SU-DHL-6 (cell line): ENCODE measurements around the gene CTAGE1.

Experiments
- H2AFZ ChIP-seq: fragments of 200-600 bp; sonication (generic); 2 replicates; pipeline ENCODE4 v1.6.1; 2014; ENCODE audit warnings: low read depth, mild to moderate bottlenecking, moderate library complexity, mixed read lengths, antibody characterized with exemption, low read length; ENCODE audit not compliant: severe bottlenecking
- H3F3A ChIP-seq: fragments of 200-600 bp; shearing (Covaris generic); 2 replicates; pipeline ENCODE4 v1.6.0; 2016; ENCODE audit warnings: antibody characterized with exemption, mild to moderate bottlenecking; ENCODE audit not compliant: insufficient read depth
- H3K27ac ChIP-seq: fragments of 200-600 bp; sonication (generic); 2 replicates; pipeline ENCODE4 v1.5.1; 2016; ENCODE audit warnings: low read depth, mild to moderate bottlenecking, low read length, moderate library complexity, mixed read lengths
- H3K27me3 ChIP-seq: fragments of 200-600 bp; sonication (generic), shearing (Covaris generic); 2 replicates; pipeline ENCODE4 v1.6.0; 2014; ENCODE audit warnings: mild to moderate bottlenecking, low read length
- H3K36me3 ChIP-seq: fragments of 200-600 bp; sonication (generic); 2 replicates; pipeline ENCODE4 v1.6.1; 2014; ENCODE audit warnings: mild to moderate bottlenecking, low read length, mixed read lengths
- H3K4me2 ChIP-seq: fragments of 300-600, 200-600 bp; shearing (Covaris generic), sonication (generic); 2 replicates; pipeline ENCODE4 v1.6.0; 2014; ENCODE audit warnings: low read length, low read depth, mild to moderate bottlenecking; ENCODE audit not compliant: poor library complexity, severe bottlenecking
- H3K4me3 ChIP-seq: fragments of 200-600 bp; sonication (generic); 2 replicates; pipeline ENCODE4 v1.5.1; 2014; ENCODE audit warnings: antibody characterized with exemption, low read length, mild to moderate bottlenecking, mixed read lengths; ENCODE audit not compliant: insufficient read depth, poor library complexity, severe bottlenecking
- H3K79me2 ChIP-seq: fragments of 200-600 bp; sonication (generic); 2 replicates; pipeline ENCODE4 v1.6.1; 2014; ENCODE audit warnings: mild to moderate bottlenecking, low read length, moderate library complexity; ENCODE audit not compliant: insufficient read depth
- H3K9ac ChIP-seq: fragments of 200-600 bp; sonication (generic); 2 replicates; pipeline ENCODE4 v1.7.0; 2014; ENCODE audit warnings: mild to moderate bottlenecking, low read length
- H3K9me2 ChIP-seq: fragments of 200-600 bp; sonication (generic); replicated peaks from 2 replicates; pipeline ENCODE4 v1.6.1; 2014; ENCODE audit warnings: low read length; ENCODE audit not compliant: insufficient read depth
- H3K9me3 ChIP-seq: fragments of 200-600 bp; sonication (generic); 2 replicates; pipeline ENCODE4 v1.6.1; 2014; ENCODE audit warnings: low read length, mixed read lengths; ENCODE audit not compliant: insufficient read depth
- H4K20me1 ChIP-seq: fragments of 200-600 bp; sonication (generic); 2 replicates; pipeline ENCODE4 v1.6.1; 2014; ENCODE audit warnings: low read depth, mild to moderate bottlenecking, antibody characterized with exemption, low read length, moderate library complexity, mixed read lengths
- EZH2phosphoT487 ChIP-seq: fragments of 200-600 bp; sonication (generic), shearing (Covaris generic); conservative IDR thresholded peaks from 2 replicates; pipeline ENCODE4 v1.6.1; 2018; ENCODE audit warnings: mild to moderate bottlenecking, antibody characterized with exemption, low read length, moderate library complexity, mixed read lengths
- TF ChIP-seq, protein P1 (sequence below): fragments of 200-600 bp; sonication (generic); IDR thresholded peaks from one replicate; pipeline ENCODE4 v1.5.1; 2017; ENCODE audit warnings: antibody characterized with exemption, mild to moderate bottlenecking, low read length, moderate library complexity; ENCODE audit not compliant: insufficient read depth, poor library complexity, severe bottlenecking

CTAGE1 gene

DNA sequence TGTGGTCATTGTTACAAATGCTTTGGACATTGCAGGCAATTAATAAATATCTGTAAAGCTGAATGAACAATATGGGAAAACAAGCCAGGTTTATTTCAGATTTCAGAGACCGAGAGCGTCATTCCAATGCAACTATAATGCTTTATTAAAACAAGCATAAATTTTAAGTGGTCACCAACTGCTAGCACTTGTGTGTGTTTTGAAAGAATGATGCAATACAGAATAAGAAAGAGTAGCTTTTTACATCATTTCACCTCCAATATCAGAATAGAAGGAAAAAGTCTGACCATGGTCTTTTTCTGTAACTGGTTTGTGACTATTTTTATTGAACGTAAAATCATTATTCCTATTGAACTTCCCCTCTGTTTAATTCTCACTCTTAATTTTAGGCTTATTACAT, 7.6 kb downstream of the CTAGE1 start:
- Histone ChIP-seq H3K9me3 (no peaks in the 10 kb centered on the region), H3K9ac (no peak overlapping the region), H3K27me3 (0 out of 2 replicates have a peak, but pooled peaks cover 3% of the 10 kb centered on the region), H3K36me3 (no peaks in the 10 kb centered on the region), H3K4me2 (no peak overlapping the region), H4K20me1 (no peaks in the 10 kb centered on the region), H3K79me2 (no peaks in the 10 kb centered on the region), H2AFZ (no peak overlapping the region), H3K9me2 (no peaks in the 10 kb centered on the region), H3F3A (no peaks in the 10 kb centered on the region), H3K4me3 (no peak overlapping the region), H3K27ac (no peak overlapping the region)
- TF ChIP-seq, protein P1, sequence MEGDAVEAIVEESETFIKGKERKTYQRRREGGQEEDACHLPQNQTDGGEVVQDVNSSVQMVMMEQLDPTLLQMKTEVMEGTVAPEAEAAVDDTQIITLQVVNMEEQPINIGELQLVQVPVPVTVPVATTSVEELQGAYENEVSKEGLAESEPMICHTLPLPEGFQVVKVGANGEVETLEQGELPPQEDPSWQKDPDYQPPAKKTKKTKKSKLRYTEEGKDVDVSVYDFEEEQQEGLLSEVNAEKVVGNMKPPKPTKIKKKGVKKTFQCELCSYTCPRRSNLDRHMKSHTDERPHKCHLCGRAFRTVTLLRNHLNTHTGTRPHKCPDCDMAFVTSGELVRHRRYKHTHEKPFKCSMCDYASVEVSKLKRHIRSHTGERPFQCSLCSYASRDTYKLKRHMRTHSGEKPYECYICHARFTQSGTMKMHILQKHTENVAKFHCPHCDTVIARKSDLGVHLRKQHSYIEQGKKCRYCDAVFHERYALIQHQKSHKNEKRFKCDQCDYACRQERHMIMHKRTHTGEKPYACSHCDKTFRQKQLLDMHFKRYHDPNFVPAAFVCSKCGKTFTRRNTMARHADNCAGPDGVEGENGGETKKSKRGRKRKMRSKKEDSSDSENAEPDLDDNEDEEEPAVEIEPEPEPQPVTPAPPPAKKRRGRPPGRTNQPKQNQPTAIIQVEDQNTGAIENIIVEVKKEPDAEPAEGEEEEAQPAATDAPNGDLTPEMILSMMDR, result no peak
- no peak for TF ChIP-seq EZH2phosphoT487

DNA sequence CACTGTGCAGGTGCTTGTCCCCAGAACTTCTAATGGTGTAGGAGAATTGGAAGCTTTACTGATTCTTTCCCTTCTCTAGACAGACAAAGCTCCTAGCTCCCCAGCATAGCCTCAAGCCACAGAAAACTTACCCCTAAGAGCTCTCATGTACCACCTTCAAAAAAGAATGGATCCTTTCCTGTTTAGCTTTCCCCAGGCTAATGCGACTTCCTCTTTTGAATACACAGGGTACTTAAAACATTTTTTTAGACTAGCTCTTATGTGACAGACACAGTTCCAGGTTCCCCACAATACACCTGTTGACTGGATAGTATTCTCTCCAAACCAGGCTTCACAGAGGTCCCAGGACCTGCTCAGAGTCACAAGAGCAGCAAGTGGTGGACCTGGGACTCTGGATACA, 8.3 kb downstream of the CTAGE1 start:
- Histone ChIP-seq H3K9ac (no peak overlapping the region), H3K4me3 (no peak overlapping the region), H3K27ac (no peak overlapping the region), H4K20me1 (no peaks in the 10 kb centered on the region), H3K36me3 (no peaks in the 10 kb centered on the region), H2AFZ (no peak overlapping the region), H3K27me3 (0 out of 2 replicates have a peak, but pooled peaks cover under 1% of the 10 kb centered on the region), H3K9me3 (no peaks in the 10 kb centered on the region), H3K4me2 (no peak overlapping the region), H3K9me2 (no peaks in the 10 kb centered on the region), H3F3A (no peaks in the 10 kb centered on the region), H3K79me2 (no peaks in the 10 kb centered on the region)
- TF ChIP-seq EZH2phosphoT487, result no peak
- TF ChIP-seq, protein P1, result no peak

DNA sequence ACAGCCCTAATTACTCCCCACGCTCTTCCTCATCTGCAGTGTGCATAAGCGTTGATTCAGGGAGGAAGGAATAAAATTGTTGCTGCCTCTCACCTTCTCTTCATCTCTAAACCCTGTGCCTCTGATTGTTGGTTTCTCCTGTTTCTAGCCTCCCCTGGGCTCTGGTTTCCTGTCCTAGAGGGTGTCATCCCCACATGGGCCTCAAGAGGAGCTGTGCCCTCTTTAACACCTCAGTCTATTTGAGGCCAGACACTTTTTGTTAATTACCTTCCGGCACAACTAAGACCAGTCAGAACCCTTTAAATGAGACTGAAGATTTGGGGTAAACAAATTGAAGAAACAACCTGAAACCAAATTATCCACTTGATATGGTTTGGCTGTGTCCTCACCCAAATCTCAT, 9.7 kb downstream of the CTAGE1 start:
- Histone ChIP-seq H3F3A (no peaks in the 10 kb centered on the region), H3K4me3 (no peak overlapping the region), H3K9me2 (no peaks in the 10 kb centered on the region), H3K9me3 (no peaks in the 10 kb centered on the region), H3K79me2 (no peaks in the 10 kb centered on the region), H4K20me1 (no peaks in the 10 kb centered on the region), H3K27me3 (no peaks in the 10 kb centered on the region), H3K4me2 (no peak overlapping the region), H3K36me3 (no peaks in the 10 kb centered on the region), H3K27ac (no peak overlapping the region), H2AFZ (no peak overlapping the region), H3K9ac (no peak overlapping the region)
- no peak for TF ChIP-seq EZH2phosphoT487

DNA sequence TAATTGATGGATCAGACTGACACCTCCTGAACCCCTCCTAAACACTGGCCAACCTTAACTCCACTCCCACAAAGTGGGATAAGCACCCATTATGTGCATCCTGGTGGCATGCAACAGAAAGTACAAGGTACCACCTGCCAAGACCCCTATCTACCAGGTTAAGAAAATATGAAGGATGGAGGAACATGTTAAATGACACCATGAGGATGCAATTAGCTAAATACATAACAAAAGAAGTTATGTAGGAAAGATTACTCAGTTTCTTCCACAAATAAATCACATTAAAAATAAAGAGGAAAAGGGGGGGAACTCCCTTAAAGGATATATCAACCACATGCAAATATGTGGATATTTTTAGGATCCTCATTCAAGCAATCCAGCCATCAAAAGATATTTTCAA, 12.6 kb downstream of the CTAGE1 start:
- no peaks in the 10 kb centered on the region for H3K9me2 ChIP-seq
- TF ChIP-seq, protein P1, result no peak
- no peak for TF ChIP-seq EZH2phosphoT487
- no peak overlapping the region for H3K27ac ChIP-seq
- no peak overlapping the region for H3K9ac ChIP-seq
- H3K36me3 ChIP-seq, result no peaks in the 10 kb centered on the region
- H3K4me3 ChIP-seq, result no peak overlapping the region
- no peaks in the 10 kb centered on the region for H3K79me2 ChIP-seq
- no peaks in the 10 kb centered on the region for H3K27me3 ChIP-seq
- H4K20me1 ChIP-seq, result no peaks in the 10 kb centered on the region
- H3K4me2 ChIP-seq, result no peak overlapping the region
- no peaks in the 10 kb centered on the region for H3K9me3 ChIP-seq
- H2AFZ ChIP-seq, result no peak overlapping the region
- no peaks in the 10 kb centered on the region for H3F3A ChIP-seq
